ENCODE measurements around the gene TDP2.
"Not testable (repeated sequence)": the region's sequence is repeated elsewhere in the genome, so short reads cannot be mapped to it uniquely, and the experiment has no call there.

Gene TDP2

GRCh38 chr6:24678792-24679352 lies 12.2 kb upstream of the TDP2 start:
- DNase-seq: not testable (repeated sequence)

- DNase-seq: no peak
These were observed 6.9 kb upstream of the TDP2 start for GRCh38 chr6:24673625-24674024.

- no peak for DNase-seq
These were observed 6.0 kb upstream of the TDP2 start for GRCh38 chr6:24672620-24673182.

GRCh38 chr6:24671077-24671476 lies 4.4 kb upstream of the TDP2 start:
- not testable (repeated sequence) for DNase-seq

GRCh38 chr6:24670492-24670891 lies 3.8 kb upstream of the TDP2 start:
- DNase-seq: not testable (repeated sequence)

- no peak for DNase-seq
These were observed 2.3 kb upstream of the TDP2 start for GRCh38 chr6:24668997-24669361.

- DNase-seq: not testable (repeated sequence)
These were observed 1.6 kb upstream of the TDP2 start for GRCh38 chr6:24668066-24668996.

- no peak for DNase-seq
These were observed 692 bp upstream of the TDP2 start for GRCh38 chr6:24667378-24667803.

GRCh38 chr6:24666097-24666640 lies 530 bp downstream of the TDP2 start:
- no peak for DNase-seq

GRCh38 chr6:24664046-24664987 lies 2.4 kb downstream of the TDP2 start:
- no peak for DNase-seq

- no peak for DNase-seq
These were observed 3.5 kb downstream of the TDP2 start for GRCh38 chr6:24663189-24663588.

GRCh38 chr6:24662236-24662635 lies 4.5 kb downstream of the TDP2 start:
- DNase-seq: no peak

- DNase-seq: not testable (repeated sequence)
These were observed 4.9 kb downstream of the TDP2 start for GRCh38 chr6:24661759-24662158.

GRCh38 chr6:24660105-24660504 lies 6.6 kb downstream of the TDP2 start:
- no peak for DNase-seq

- DNase-seq: no peak
These were observed 7.1 kb downstream of the TDP2 start for GRCh38 chr6:24659561-24659960.

- no peak for DNase-seq
These were observed 7.8 kb downstream of the TDP2 start for GRCh38 chr6:24658573-24659560.

- DNase-seq: no peak
These were observed 11.5 kb downstream of the TDP2 start for GRCh38 chr6:24655215-24655614.

- no peak for DNase-seq
These were observed 16.3 kb downstream of the TDP2 start for GRCh38 chr6:24650365-24650764.

- no peak for DNase-seq
These were observed 17.0 kb downstream of the TDP2 start for GRCh38 chr6:24649691-24650090.

GRCh38 chr6:24648276-24648675 lies 18.4 kb downstream of the TDP2 start:
- DNase-seq: no peak

- no peak for DNase-seq
These were observed 19.9 kb downstream of the TDP2 start for GRCh38 chr6:24646771-24647170.

Data from left hindlimb (tissue), 1 donor.